ENCODE measurements around the gene NFIA.
"Not testable (repeated sequence)": the region's sequence is repeated elsewhere in the genome, so short reads cannot be mapped to it uniquely, and the experiment has no call there.

The NFIA gene

GRCh38 chr1:61109158-61109557, 26.8 kb downstream of the NFIA start:
- DNase-seq, result no peak

- DNase-seq, result no peak
Observed at GRCh38 chr1:61109910-61110309, 27.5 kb downstream of the NFIA start.

GRCh38 chr1:61110554-61110953, 28.2 kb downstream of the NFIA start:
- no peak for DNase-seq

- no peak for DNase-seq
Observed at GRCh38 chr1:61111084-61112004, 29.0 kb downstream of the NFIA start.

DNA sequence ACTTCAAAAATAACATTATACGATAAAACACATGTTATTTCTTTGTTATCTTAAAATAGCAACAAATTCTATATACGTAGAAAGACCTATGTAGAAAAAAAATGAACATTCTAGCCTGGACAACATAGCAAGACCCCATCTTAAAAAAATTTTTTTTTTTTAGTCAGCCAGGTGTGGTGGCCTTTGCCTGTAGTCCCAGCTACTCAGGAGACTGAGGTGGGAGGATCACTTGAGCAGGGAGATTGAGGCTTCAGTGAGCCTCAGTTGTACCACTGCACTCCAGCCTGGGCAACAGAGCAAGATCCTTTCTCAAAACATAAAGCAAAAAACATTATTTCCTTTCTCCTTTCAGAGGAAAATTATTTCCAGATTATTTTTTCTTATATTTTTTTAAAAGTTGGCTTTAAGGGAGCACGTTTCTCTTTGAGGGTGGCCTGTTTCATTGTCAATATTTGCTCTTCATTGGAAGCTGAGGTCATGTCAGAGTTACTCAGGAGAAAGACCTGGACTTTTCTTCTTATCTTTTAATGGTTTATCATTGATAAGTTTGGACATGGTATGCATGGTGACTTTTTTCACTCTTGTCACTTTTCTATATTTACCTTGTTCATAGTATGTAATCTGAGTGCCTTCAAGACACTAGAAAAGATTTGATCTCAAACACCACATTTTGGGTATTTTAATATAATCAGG, 32.0 kb downstream of the NFIA start:
- no peak for DNase-seq

GRCh38 chr1:61115436-61115835, 33.1 kb downstream of the NFIA start:
- no peak for DNase-seq

GRCh38 chr1:61116421-61116820, 34.1 kb downstream of the NFIA start:
- no peak for DNase-seq

DNA sequence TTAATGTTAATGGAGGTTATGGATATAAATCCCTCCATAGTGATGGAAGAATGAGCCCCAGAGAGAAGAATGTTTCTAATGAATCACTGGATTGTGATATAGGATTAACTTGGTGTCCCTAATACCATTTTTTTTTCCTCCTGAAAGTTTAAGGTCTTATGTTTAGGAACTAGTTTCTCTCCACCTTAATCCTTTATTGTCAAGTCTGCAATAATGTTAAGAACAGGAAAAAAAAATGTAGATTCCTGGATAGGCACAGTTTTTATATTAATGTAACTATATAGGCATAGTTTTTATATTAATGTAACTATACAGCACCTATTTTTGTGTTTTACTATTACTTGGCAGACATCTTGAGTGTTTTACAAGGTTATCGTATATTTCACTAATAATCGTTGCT, 34.9 kb downstream of the NFIA start:
- DNase-seq, result no peak

- no peak for DNase-seq
Observed at GRCh38 chr1:61119085-61119484, 36.7 kb downstream of the NFIA start.

DNA sequence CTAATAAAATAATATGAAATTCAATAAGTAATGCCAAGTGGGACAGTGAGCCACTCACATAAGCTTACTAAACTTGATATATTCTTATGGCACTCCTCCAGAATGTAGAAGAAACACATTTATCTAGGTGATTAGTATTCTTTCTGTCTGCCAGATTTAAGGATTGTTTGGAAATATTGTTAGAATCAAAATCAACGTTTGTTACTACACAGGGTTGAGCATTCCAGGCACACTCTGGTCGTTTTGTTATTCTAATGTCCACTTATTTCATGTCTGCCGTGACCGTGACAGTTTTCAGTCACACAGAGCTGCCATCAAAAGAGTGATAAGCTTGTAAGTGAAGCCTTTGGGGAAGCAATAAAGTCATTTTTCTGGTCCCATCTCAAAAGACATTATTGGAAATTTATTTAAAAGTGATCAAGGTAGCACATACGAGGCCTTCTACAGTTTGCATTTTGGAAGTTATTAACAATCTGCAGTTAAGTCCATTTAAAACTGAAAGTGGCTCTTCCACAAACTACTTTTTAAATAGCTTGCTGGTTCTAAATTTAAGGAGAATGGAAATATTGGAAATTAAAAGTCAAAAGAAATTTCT, 38.0 kb downstream of the NFIA start:
- no peak for DNase-seq

DNA sequence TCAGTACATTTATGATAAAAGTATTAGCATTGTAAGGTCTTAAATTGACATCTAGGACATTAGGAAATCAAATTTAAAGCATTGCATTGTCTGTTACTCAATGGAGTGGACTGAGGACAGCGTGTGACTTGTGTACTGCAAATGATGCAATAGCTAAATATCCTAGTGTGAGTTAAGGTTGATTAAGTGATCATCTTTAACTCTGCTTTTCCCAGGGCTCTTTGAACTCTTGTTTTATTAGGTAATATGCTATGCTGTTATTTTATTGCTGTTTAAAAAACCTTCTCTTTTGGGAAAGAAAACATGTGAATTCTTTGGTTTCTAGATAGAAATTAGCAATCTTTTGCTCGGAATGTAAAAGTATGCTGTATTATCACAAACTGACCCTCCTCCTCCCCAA, 38.6 kb downstream of the NFIA start:
- no peak for DNase-seq

- DNase-seq, result no peak
Observed at GRCh38 chr1:61121631-61122030, 39.3 kb downstream of the NFIA start.

DNA sequence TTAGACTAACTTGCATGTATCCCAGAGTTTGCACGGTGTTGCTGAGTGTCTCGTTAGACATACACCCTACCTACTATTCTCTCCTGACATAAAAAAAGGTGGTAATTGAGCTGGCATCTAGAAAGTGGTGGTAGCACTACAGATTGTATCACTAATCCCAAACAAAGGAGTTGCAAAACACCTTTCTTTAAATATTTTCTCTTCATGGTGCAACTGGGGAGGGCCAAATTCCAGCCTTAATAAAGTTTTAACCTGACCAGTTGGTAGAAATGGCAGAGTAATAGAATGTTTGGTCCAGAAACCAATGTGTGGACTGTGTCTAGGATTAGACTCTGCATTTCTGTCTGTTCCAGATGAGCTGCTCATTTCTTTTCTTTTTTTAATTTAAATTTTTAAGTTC, 40.0 kb downstream of the NFIA start:
- DNase-seq, result no peak

DNA sequence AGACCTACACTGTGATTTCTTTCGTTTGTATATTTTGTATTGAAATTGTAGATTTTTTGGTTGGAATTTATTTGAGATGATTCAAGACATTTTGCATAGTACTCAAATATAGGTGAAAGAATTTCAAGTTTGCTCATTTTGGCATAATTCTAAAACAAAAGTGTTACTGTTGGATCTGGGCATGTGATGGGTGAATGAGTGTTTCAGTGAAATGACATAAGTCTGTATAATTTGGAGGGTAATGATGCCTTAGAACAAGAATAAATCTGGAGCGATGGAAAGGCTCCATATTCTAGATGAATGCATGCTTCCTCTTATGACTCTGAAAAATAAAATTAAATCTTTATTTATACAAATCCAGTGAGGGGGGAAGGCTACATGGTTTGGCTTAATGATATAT, 41.0 kb downstream of the NFIA start:
- no peak for DNase-seq

GRCh38 chr1:61124078-61124477, 41.7 kb downstream of the NFIA start:
- DNase-seq, result no peak

DNA sequence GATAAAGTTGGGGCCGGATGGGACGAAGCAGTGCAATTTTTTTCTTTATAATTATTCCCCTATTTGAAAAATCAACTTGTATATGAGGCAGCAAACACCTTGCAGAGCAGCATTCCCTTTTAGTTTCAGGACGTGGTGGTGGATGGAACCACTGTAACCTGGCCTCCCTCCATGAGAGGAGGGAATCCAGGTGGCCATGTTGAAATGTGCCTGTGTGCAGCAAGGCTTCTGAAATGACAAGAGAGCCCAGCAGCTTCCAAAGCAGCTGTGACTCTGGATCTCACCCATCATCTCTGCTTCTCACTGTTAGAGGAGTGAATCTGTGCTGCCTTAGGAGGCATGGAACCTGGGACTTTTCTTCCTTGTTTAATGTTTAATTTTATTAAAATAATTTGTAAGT, 42.3 kb downstream of the NFIA start:
- DNase-seq, result no peak

GRCh38 chr1:61125263-61125662, 42.9 kb downstream of the NFIA start:
- no peak for DNase-seq

DNA sequence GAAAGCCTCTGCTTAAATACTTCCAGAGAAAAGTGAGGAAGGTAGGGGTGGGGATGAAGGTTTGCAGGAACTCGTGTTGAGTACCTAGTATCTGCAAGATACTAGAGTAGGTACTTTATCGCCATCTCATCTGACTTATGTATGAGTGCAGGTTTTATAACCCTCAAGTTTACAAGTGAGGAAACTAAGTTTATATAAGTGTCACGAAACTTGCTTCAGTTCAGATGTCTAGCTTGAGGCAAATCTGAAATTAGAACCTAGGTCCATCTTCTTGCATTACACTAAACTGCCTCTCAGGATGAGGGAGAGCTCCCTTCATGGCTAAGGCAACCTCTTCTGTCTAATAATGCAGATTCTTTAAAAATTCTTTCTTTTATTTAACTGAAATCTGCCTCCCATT, 43.5 kb downstream of the NFIA start:
- DNase-seq, result no peak

GRCh38 chr1:61126843-61127242, 44.5 kb downstream of the NFIA start:
- not testable (repeated sequence) for DNase-seq

GRCh38 chr1:61130338-61131000, 48.1 kb downstream of the NFIA start:
- no peak for DNase-seq

DNA sequence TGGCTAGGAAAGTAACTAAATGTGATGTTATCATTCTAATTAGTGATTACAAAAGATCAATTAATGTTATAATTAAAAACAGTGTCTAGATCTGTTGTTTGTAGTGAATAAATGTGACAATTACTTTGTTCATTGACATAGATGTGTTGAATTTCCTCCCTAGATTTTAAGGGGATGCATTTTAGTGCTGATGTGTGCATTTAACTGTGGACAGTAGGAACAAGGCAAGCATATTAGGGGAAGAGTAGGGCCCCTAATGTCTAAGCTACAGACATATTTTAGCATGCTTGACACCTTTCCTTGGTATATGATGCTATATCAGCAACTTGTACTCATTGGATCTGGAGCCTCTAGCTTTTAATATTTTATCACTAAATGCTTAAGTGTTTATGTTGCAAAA, 48.9 kb downstream of the NFIA start:
- DNase-seq, result no peak

GRCh38 chr1:61131716-61132115, 49.4 kb downstream of the NFIA start:
- no peak for DNase-seq

DNA sequence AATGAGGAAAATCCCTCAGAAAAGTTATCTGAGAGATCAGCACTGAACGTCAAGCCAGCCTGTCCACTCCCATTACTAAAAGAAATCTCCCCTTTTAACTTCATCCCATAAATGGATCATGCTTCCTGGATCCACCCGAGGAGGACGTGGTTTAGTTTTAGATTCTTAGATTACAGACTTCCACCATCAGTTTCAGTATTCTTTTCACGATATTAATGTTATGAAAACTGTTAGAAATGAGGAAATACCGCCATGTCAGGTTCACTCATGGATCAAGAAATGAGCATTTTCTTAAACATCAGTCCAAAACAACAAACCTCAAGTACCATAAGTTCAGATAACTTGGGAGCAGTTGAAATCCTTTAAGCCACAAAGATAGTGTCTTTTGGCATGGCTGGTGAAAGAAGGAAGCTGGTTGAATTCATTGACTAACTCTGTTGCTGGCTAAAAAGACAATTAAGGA, 49.8 kb downstream of the NFIA start:
- no peak for DNase-seq

Measured in stimulated activated naive CD4-positive, alpha-beta T cell (primary cell).